GM21576 (cell line): ENCODE results near the gene HNRNPA1.
A peak's percentile ranks its signal among the peaks of the same experiment; 100 is the strongest.
"Not testable (repeated sequence)": the region's sequence is repeated elsewhere in the genome, so short reads cannot be mapped to it uniquely, and the experiment has no call there.

ENCODE experiments used
- ATAC-seq: cut with Tn5 transposase; IDR thresholded peaks from one replicate; pipeline ENCODE4 v1.9.1; 2021; ENCODE audit warnings: mild to moderate bottlenecking, moderate library complexity; ENCODE audit not compliant: unreplicated experiment

HNRNPA1 gene

GRCh38 chr12:54296393-54297099, 16.0 kb downstream of the HNRNPA1 start:
- ATAC-seq: no peak

DNA sequence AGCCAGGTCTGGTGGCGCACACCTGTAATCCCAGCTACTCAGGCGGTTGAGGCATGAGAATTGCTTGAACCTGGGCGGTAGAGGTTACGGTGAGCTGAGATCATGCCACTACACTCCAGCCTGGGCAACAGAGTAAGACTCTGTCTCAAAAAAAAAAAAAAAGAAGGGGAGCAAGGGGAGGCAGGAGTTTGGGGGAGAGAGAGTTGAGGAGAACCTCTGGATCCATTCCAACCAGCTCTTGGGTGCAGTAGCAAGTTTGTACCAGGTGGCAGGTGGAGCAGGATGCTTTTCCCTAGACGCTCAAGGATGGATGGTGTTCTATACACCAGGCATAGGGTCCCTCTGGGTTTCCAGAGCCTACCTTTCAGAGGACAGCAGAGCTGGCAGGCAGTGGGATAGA, 18.4 kb downstream of the HNRNPA1 start:
- no peak for ATAC-seq

GRCh38 chr12:54299515-54300224, 19.1 kb downstream of the HNRNPA1 start:
- no peak for ATAC-seq

- ATAC-seq: no peak
Observed at GRCh38 chr12:54300225-54300731, 19.8 kb downstream of the HNRNPA1 start.

DNA sequence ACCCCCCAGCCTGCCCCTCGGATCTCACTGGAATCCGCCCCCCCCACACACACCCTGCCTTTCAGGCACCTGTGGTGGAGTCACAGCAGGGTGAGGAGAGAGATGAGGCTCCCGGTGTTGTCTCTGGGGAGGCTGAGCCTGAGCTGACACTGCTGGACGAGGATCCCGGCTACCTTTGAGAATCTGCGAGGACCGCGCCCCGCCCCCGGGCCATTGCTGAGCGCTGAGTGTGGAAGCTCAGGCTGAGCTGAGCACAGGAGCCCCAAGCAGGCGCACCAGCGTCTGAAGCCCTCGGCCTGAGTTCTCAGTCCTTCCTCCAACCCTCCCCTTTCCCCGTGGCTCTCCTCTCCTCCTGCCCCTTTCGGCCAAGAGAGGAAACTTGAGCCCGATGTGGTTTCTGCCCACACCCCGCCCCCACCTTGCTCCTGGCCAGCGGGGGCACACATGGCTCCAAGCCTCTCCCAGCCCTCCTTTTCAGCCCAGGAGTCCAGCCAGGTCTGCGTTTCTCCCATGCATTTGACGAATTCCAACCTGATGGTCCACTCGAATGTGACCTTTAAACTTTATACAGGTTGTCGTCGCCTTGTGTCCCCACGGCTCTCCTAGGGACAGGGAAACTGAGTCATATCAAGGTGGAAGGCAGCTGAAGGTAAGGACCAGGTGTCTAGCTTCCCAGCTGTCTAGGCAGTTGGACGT, 20.4 kb downstream of the HNRNPA1 start, which contains the start of gene NFE2:
NFE2 (minus strand) TSS at position 284 of the 696 bp plus-strand sequence. CDS start 5,767 bp downstream, outside the sequence.
- ATAC-seq: no peak

- no peak for ATAC-seq
Observed at GRCh38 chr12:54301428-54302048, 21.0 kb downstream of the HNRNPA1 start.

GRCh38 chr12:54303640-54304039, 23.1 kb downstream of the HNRNPA1 start:
- no peak for ATAC-seq

- peak; percentile 43 for ATAC-seq
Observed at GRCh38 chr12:54304187-54304810, 23.8 kb downstream of the HNRNPA1 start.

- no peak for ATAC-seq
Observed at GRCh38 chr12:54306925-54307741, 26.6 kb downstream of the HNRNPA1 start.

- ATAC-seq: no peak
Observed at GRCh38 chr12:54311051-54311450, 30.5 kb downstream of the HNRNPA1 start.

DNA sequence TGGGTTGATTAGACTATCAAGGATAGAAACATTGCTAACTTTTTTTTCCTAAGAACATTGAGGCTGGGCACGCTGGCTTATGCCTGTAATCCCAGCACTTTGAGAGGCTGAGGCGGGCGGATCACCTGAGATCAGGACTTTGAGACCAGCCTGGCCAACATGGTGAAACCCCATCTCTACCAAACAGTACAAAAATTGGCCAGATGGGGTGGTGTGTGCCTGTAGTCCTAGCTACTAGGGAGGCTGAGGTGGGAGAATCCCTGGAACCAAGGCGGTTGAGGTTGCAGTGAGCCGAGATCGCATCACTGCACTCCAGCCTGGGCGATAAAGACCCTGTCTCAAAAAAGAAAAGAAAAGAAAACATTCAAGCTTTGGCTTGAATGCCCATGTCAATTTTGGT, 31.8 kb downstream of the HNRNPA1 start:
- ATAC-seq: not testable (repeated sequence)

DNA sequence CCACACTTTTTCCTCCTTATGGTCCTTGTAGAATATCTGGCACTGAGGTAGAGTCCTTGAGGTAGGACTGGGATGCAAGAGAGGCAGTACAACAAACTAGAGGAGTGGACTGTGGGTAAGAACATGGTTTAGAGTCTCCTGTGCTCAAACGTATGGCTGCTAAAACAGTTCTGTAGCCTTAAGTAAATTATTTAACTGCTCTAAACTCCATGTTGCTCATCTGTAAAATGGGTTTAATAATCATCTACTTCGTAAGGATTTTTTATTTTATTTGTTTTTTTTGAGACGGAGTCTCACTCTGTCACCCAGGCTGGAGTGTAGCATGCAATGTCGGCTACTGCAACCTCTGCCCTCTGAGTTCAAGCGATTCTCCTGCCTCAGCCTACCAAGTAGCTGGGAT, 40.8 kb downstream of the HNRNPA1 start:
- ATAC-seq: no peak

GRCh38 chr12:54324617-54325441, 44.3 kb downstream of the HNRNPA1 start, which contains the start of gene COPZ1:
TSS of gene COPZ1 (plus strand) at chr12:54325131. CDS start at chr12:54325164, 33 bp downstream.
- peak; percentile 97 for ATAC-seq

GRCh38 chr12:54325442-54326109, 45.0 kb downstream of the HNRNPA1 start:
- not testable (repeated sequence) for ATAC-seq

DNA sequence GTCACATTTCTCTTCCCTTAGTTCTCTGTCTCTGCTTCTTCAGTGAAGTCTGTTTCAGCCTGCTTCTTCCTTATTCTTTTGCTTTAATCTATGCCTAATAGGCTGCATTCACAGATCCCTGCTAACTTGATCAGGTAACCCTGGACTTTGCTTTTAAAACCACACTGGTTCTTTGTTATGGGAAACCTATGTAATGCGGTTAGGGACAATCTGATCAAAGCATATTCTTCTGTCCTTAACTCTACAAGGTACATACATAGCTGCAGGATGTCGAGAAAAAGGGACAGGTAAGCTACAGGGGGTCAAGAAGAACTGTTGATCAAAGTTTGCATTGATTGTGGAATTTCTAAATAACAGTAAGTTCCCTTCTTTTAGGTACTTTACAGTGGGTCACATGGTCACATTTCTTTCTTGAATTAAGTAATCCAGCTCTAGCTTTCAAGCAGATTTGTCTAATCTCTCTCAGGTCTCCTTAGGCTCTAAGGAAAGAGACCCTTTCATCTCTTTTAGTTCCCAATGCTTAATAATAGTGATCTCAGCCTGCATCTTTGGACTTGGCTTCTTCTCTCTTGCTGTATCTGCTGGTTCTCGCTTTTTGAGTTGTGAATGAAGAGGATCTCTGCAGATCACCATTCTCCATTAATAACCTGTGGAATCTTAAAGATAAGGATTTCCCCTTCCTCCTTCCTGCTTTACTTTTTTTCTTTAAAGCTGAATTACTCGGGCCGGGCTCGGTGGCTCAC, 48.2 kb downstream of the HNRNPA1 start:
- ATAC-seq: no peak

DNA sequence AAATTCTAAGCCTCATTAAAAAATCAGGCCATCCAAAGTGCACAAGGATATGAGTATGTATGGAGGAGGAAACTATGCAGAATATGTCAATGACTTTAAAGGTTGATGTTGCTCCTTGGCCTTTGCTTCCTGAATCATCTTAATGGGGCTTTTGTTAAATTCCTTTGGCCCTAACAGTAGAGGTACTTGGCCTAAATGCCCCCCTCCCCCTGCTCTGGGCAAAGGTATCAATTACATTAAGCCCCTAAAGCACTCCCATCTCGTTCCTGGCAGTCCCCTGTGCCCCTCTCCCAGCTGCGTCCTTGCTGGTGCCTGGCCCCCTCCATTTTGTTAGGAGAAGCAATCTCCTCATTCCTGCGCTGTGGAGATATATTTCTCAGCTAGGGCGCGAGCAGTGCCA, 49.2 kb downstream of the HNRNPA1 start:
- no peak for ATAC-seq

DNA sequence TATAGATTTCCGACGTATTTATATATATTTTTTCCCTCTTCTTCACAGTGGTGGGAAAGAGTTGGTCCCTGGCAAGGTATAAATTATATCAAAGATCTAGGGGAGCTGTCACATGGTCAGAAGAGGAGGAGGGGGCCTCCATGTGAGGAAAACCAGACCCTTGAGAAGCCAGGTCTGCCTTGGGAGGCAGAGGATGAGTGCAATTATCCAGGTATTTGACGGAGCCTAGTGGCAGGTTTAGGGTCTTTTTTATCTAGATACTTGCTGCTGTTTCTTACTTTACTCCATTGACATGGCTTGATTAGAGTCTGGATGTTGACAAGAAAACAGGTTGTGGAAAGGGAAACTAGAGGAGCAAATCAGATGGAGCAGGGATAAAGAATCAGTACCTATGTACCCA, 49.9 kb downstream of the HNRNPA1 start:
- ATAC-seq: no peak

DNA sequence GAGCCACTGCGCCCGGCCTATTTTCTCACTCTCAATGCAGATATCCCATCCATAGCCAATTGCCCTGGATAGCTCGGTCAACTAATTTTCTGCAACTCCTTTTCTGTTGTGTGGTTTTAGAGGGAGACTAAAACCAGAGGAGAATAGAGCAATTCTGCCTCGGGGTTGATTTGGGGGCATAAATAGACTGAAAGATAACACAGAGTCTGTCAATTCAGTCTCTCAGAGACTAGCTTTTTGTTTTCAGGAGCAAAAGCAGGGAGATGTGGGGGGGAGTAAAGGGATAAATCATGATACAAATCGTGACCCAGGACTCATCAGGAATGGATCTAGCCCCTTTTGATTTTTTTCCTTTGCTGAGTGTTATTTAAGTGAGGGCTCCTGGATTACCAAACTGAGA, 50.9 kb downstream of the HNRNPA1 start:
- ATAC-seq: no peak
